ENCODE data around the gene LRRC8C.

The LRRC8C gene

GRCh38 chr1:89737985-89738510, 105.1 kb downstream of the LRRC8C start:
- no peak for FAIRE-seq

GRCh38 chr1:89739013-89739843, 106.3 kb downstream of the LRRC8C start:
- no peak for FAIRE-seq

- FAIRE-seq = no peak
Observed at GRCh38 chr1:89739844-89740216, 106.9 kb downstream of the LRRC8C start.

GRCh38 chr1:89743788-89744187, 110.9 kb downstream of the LRRC8C start:
- FAIRE-seq = no peak

- FAIRE-seq = no peak
Observed at GRCh38 chr1:89746424-89747149, 113.7 kb downstream of the LRRC8C start.

- no peak for FAIRE-seq
Observed at GRCh38 chr1:89753761-89754160, 120.8 kb downstream of the LRRC8C start.

GRCh38 chr1:89754518-89754917, 121.6 kb downstream of the LRRC8C start:
- no peak for FAIRE-seq

GRCh38 chr1:89755591-89755990, 122.7 kb downstream of the LRRC8C start:
- no peak for FAIRE-seq

- no peak for FAIRE-seq
Observed at GRCh38 chr1:89757532-89757931, 124.6 kb downstream of the LRRC8C start.

GRCh38 chr1:89758156-89758555, 125.2 kb downstream of the LRRC8C start:
- no peak for FAIRE-seq

GRCh38 chr1:89759036-89759435, 126.1 kb downstream of the LRRC8C start:
- FAIRE-seq = no peak

GRCh38 chr1:89760496-89760895, 127.6 kb downstream of the LRRC8C start:
- no peak for FAIRE-seq

- FAIRE-seq = no peak
Observed at GRCh38 chr1:89761338-89761737, 128.4 kb downstream of the LRRC8C start.

GRCh38 chr1:89761901-89762300, 129.0 kb downstream of the LRRC8C start:
- no peak for FAIRE-seq

GRCh38 chr1:89762386-89762778, 129.5 kb downstream of the LRRC8C start:
- no peak for FAIRE-seq

- no peak for FAIRE-seq
Observed at GRCh38 chr1:89762779-89763648, 130.1 kb downstream of the LRRC8C start.

GRCh38 chr1:89763649-89763986, 130.7 kb downstream of the LRRC8C start:
- FAIRE-seq = no peak

- FAIRE-seq = no peak
Observed at GRCh38 chr1:89765774-89766173, 132.9 kb downstream of the LRRC8C start.

- FAIRE-seq = no peak
Observed at GRCh38 chr1:89767618-89768017, 134.7 kb downstream of the LRRC8C start.
